Erythroblast (primary cell): ENCODE results near the gene DIAPH3.
A peak's percentile ranks its signal among the peaks of the same experiment; 100 is the strongest.

Experiments
- DNase-seq, 2 experiments: peaks; one replicate each; lab custom pipeline; 2025; lab: John Stamatoyannopoulos, UW
- GATA1 ChIP-seq: IDR thresholded peaks from 2 replicates; pipeline ENCODE4 v1.6.1; 2011; ENCODE audit warnings: low read depth, mild to moderate bottlenecking, control low read depth, low read length, moderate library complexity
- POLR2A ChIP-seq: IDR thresholded peaks from 2 replicates; pipeline ENCODE4 v1.6.1; 2011; ENCODE audit warnings: mild to moderate bottlenecking, low read length

Gene DIAPH3

GRCh38 chr13:59801107-59801880, 362.4 kb downstream of the DIAPH3 start:
- DNase-seq, result no peak
- TF ChIP-seq GATA1 (no peak), POLR2A (no peak)

DNA sequence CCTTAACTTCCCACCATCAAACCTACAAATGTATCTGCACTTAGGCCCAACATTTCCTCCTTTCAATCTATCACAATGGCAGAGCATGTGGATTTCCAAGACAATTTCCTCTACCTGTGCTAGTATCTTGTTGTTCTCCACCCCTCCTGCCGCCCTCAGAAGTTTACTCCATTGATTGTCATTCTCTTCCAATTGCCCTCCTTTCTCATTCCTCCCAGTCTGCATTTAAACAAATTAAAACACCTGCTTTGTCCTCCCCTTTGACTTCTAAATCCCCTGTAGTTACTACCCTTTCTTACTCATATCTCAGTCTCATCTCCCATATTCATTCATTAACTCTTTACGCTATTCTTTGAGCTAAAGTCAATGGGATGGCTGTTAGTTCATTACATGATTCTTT, 370.6 kb downstream of the DIAPH3 start:
- TF ChIP-seq GATA1 (no peak), POLR2A (no peak)
- no peak for DNase-seq

DNA sequence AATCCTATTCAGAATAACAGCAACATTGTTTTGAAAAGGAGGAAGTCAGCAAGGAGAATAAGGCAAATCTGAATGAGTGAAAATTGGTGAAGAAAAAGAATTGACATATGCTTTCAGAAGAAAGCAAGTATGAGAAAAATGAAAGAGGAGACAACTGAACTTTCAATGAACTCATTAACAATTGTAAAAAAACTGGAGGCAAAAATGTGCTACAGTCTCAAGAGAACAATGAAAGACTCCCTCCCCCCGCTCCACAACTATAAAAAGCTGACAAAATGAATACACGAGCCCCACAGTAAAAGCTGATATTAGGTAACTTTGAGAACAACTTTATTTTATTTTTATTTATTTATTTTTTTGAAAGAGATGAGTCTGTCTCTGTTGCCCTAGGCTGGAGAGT, 373.1 kb downstream of the DIAPH3 start:
- TF ChIP-seq GATA1, result no peak
- TF ChIP-seq POLR2A, result no peak
- DNase-seq, result no peak

DNA sequence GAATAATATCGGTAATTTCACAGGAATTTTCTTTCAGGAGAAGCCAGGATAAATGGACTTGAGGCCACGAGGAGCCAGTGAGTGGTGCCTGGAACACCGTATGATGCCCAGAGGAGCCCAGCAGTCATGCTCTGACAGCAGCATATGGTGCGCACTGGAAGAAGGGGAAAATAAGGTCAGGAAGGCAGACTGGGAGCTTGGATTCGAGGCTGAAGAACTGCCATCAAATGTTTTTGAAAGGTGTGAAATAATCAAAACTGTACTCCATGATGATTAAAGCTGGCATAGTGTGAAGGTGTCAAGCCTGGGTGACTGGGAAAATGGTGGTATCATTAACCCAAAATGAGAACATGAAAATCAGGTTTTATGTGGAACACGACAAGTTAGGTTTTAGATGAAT, 374.2 kb downstream of the DIAPH3 start:
- no peak for DNase-seq
- TF ChIP-seq POLR2A, result no peak
- no peak for TF ChIP-seq GATA1

GRCh38 chr13:59787679-59788078, 376.0 kb downstream of the DIAPH3 start:
- TF ChIP-seq GATA1, result no peak
- TF ChIP-seq POLR2A, result no peak
- no peak for DNase-seq

- no peak for DNase-seq
- TF ChIP-seq POLR2A (no peak), GATA1 (no peak)
These were observed 381.0 kb downstream of the DIAPH3 start for GRCh38 chr13:59782696-59783095.

GRCh38 chr13:59780058-59780457, 383.7 kb downstream of the DIAPH3 start:
- TF ChIP-seq POLR2A (no peak), GATA1 (no peak)
- no peak for DNase-seq

DNA sequence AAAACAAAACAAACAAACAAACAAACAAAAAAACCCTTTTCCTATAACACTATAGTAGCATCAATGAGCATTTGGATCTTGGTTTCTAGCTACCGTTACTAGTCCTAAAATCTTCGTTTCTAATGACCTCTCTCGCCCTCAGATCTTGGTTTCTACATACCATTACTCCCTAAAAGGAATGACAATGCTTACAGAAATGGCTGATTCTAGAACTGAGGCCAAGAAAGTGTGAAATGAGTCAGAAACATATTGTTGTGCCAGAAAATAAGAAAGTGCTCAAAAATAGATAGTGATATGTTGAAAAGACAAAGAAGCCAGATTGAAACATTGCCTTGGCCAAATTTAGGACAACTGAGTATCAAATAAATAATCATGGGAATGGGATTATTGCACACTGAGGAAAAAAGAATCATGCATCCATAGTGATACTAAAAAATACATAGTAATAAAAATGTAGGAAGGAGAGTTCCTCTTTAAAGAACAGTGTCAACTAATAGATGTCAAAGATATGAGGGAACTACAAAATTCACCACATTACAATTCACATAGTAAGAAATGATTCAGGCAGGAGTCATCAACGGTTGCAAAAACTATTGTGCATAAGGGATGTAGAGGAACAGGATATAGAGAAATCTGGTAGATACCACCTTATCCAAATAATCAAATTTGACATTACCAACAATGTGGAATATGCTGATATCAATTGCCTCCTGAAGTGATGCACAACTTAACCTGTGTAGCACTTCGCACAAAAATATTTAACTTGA, 386.6 kb downstream of the DIAPH3 start:
- TF ChIP-seq GATA1 (no peak), POLR2A (no peak)
- DNase-seq, result no peak

- DNase-seq, result no peak
- TF ChIP-seq GATA1 (no peak), POLR2A (no peak)
These were observed 389.2 kb downstream of the DIAPH3 start for GRCh38 chr13:59774491-59774971.

DNA sequence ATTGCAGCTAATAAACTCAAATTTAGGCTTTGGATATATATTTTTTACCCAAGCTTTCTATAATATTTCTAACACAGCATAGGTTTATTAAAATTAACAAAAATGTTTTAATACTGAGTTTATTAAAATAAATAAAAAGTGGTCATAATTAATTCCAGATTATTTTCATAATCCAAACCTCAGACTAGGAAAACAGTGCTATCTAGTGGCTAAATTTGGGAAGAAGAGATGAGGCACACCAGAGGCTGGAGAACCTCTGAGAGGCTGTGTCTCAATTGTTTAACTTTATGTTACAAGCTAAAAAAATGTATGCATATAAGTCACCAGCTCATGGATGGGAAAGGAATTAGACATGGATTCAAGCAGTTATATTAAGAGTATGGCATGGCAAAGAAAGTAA, 392.5 kb downstream of the DIAPH3 start:
- DNase-seq, result peak in 1 of 2 experiments; percentile 13
- TF ChIP-seq POLR2A (no peak), GATA1 (no peak)

GRCh38 chr13:59770451-59770850, 393.3 kb downstream of the DIAPH3 start:
- no peak for TF ChIP-seq POLR2A
- no peak for TF ChIP-seq GATA1
- DNase-seq, result no peak

DNA sequence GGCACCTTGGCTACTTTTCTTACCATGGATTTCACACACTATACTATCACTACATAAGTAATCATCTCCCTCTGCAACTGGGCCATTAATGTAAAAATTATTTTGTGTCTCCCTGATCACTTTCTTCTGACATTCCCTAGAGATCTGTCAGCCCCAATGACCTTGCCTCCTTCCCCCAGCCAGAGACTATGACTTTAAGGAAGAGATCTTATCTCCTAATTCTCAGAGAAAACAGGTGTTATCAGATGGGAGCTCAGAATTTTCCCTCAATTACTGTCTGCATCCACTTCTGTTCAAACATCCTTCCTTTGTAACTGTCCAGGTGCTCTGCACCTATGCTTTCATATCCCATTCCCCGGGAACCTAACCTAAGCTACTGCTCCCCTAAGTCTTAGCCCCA, 397.5 kb downstream of the DIAPH3 start:
- TF ChIP-seq POLR2A, result no peak
- no peak for TF ChIP-seq GATA1

DNA sequence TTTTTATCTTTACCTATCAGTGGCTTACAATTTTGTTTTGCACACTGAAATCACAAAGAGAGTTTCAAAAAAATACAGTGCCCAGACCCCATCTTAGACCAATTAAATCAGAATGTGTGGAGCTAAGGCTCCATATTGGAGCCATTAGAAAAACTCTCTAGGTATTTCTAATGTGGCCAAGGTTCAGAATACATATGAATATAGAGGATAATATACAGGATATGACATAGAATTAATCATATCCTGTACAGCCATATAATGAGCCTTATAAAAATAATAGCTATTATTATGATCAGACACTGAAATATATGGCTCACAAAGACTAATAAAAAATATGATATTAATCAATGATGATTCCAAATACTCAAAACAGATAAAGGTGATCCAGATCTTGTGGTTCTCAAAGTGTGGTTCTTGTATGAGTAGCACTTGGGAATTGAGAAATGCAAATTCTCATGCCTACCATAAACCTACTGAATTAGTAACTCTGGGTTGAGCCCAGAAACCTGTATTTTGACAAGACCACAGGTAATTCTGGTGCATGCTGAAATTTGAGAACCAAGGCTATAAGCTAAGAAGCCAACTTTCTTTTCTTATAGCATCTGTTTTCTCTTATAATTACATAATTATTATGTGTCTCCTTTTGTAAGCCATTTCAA, 408.0 kb downstream of the DIAPH3 start:
- DNase-seq, result no peak
- TF ChIP-seq GATA1, result no peak
- no peak for TF ChIP-seq POLR2A

More for the DNA sequence above, 397.5 kb downstream of the DIAPH3 start:
- DNase-seq, result no peak

GRCh38 chr13:59754411-59754810, 409.3 kb downstream of the DIAPH3 start:
- TF ChIP-seq GATA1 (no peak), POLR2A (no peak)
- DNase-seq, result no peak

DNA sequence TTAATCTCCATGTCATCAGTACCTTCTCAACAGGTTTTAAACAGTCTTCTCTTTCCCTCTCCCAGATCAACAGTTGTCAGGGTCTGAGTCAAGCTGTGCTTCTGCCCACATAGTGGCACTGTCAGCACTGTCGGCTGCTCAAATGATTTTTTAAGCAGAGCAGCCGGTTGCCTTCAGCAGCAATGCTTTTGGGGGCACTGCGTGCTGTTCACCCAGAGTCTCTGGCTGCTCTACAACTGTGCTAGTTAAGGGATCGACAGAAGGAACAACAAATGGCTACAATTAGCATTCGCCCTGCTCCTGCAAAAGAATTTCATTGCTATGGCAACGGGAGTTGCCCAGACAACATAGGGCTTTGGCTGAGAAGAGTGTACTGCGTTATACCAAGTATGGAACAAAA, 412.9 kb downstream of the DIAPH3 start:
- TF ChIP-seq POLR2A, result no peak
- TF ChIP-seq GATA1, result no peak
- DNase-seq, result no peak
